HS-5 (cell line): ENCODE results near the gene FDX2.
"Not testable (repeated sequence)": the region's sequence is repeated elsewhere in the genome, so short reads cannot be mapped to it uniquely, and the experiment has no call there.

Source experiments
- DNase-seq: peaks from one replicate; pipeline ENCODE4 v3.0.0-alpha.2; 2012; ENCODE audit warnings: low read depth

The FDX2 gene

GRCh38 chr19:10284065-10284959 lies 31.5 kb downstream of the FDX2 start:
- DNase-seq = no peak

DNA sequence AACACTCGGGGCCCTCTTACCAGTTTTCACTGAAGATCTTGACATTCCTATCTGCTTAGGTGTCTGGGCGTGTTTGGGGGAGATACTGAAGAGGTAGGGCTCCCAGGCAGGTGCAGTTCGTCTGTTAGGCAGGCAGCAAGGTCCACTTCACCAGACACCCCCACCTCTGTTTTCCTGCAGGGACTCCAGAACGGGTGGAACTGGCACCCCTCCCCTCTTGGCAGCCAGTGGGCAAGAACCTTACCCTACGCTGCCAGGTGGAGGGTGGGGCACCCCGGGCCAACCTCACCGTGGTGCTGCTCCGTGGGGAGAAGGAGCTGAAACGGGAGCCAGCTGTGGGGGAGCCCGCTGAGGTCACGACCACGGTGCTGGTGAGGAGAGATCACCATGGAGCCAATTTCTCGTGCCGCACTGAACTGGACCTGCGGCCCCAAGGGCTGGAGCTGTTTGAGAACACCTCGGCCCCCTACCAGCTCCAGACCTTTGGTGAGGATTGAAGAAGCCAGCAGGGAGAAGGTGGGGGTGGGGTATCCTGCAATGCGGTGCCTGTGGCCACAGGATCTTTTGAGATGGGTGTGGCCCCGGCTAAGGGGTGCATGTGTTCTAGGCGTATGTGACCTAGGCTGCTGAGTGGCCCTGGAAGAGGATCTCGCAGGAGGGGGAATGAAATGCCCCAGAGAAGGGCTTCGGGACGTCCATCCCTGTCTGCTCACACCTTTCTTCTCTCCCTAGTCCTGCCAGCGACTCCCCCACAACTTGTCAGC lies 32.3 kb downstream of the FDX2 start:
- DNase-seq = no peak

GRCh38 chr19:10282043-10282442 lies 33.8 kb downstream of the FDX2 start:
- DNase-seq = not testable (repeated sequence)

- DNase-seq = no peak
These were observed 35.9 kb downstream of the FDX2 start for GRCh38 chr19:10279737-10280442.

DNA sequence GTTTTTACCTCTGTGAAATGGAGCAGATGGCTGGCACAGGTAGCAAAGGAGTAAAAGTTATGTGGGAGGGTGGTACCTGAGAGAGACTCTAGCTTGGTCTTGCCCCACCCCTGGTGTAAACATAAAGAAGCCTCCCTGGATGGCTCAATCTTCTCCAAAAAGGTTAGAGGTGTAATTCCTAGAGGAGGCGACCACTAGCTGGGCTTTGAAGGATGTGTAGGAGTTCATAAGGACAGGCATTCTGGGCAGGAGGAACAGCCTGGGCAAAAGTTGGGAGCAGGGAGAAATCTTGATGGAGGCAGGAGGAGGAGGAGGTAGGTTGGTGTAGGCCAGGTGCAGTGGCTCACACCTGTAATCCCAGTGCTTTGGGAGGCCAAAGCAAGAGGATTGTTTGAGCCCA lies 36.9 kb downstream of the FDX2 start:
- DNase-seq = no peak

GRCh38 chr19:10277795-10278589 lies 37.8 kb downstream of the FDX2 start:
- DNase-seq = no peak

- no peak for DNase-seq
These were observed 41.2 kb downstream of the FDX2 start for GRCh38 chr19:10274589-10274988.

- no peak for DNase-seq
These were observed 44.2 kb downstream of the FDX2 start for GRCh38 chr19:10271543-10272086.

DNA sequence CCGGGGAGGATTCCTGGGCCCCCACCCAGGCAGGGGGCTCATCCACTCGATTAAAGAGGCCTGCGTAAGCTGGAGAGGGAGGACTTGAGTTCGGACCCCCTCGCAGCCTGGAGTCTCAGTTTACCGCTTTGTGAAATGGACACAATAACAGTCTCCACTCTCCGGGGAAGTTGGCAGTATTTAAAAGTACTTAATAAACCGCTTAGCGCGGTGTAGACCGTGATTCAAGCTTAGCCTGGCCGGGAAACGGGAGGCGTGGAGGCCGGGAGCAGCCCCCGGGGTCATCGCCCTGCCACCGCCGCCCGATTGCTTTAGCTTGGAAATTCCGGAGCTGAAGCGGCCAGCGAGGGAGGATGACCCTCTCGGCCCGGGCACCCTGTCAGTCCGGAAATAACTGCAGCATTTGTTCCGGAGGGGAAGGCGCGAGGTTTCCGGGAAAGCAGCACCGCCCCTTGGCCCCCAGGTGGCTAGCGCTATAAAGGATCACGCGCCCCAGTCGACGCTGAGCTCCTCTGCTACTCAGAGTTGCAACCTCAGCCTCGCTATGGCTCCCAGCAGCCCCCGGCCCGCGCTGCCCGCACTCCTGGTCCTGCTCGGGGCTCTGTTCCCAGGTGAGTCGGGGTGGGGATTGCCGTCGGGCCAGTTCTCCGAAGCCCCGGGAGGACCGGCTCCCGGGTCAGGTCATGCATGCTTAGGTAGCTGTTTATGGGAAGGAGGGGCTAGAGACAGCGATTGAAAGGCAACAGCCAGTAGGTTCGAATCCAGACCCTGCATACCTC lies 45.0 kb downstream of the FDX2 start, which contains the start of gene ICAM1:
ICAM1 (plus strand) TSS at position 505 of the 779 bp plus-strand sequence; CDS start at position 545, 40 bp downstream.
- peak; percentile 67 for DNase-seq

GRCh38 chr19:10270180-10270615 lies 45.6 kb downstream of the FDX2 start:
- no peak for DNase-seq

- no peak for DNase-seq
These were observed 46.3 kb downstream of the FDX2 start for GRCh38 chr19:10269333-10270179.

DNA sequence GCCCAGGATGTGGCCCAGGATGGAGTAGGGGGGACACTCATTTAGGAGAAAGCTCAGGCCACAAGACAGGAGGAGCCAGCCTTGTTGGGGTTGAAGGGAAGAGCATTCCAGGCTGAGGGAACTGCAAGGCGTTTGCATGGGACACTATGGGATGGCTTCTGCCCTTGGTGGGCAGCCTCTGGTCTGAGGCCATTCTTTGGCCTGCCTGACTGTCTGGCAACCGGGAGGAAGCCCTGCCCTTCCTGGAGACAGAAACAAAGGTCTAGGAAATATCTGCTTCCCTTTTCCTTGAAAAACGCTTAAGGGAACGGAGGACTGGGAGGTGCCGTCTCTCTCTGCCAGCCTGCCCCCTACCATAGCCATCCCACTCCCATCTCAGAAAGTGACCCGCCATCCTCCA lies 47.7 kb downstream of the FDX2 start:
- no peak for DNase-seq

GRCh38 chr19:10266706-10267105 lies 49.1 kb downstream of the FDX2 start:
- DNase-seq = no peak

- DNase-seq = no peak
These were observed 53.0 kb downstream of the FDX2 start for GRCh38 chr19:10262771-10263170.

GRCh38 chr19:10260141-10260584 lies 55.7 kb downstream of the FDX2 start:
- no peak for DNase-seq
